H4 (cell line): ENCODE results near the gene RNF148. TPM values are rescaled to one million over a fixed set of nuclear protein-coding genes. Genes with fewer than 3 reads are reported as not detected.
"Not testable (repeated sequence)": the region's sequence is repeated elsewhere in the genome, so short reads cannot be mapped to it uniquely, and the experiment has no call there.

ENCODE experiments used
- DNase-seq: peaks from one replicate; pipeline ENCODE4 v3.0.0-alpha.2; 2015; ENCODE audit warnings: low spot score
- total RNA-seq: library from RNA; depleted of rRNA; stranded (reverse); fragments of >200 nt; shearing (Covaris generic); gene quantifications from 2 replicates; pipeline ENCODE4 v1.2.3, GENCODE V29; 2014

Gene RNF148
- total RNA-seq, 1 experiment from 2014 or later = 0.14 TPM

GRCh38 chr7:122691569-122692235 lies 11.0 kb downstream of the RNF148 start:
- no peak for DNase-seq

DNA sequence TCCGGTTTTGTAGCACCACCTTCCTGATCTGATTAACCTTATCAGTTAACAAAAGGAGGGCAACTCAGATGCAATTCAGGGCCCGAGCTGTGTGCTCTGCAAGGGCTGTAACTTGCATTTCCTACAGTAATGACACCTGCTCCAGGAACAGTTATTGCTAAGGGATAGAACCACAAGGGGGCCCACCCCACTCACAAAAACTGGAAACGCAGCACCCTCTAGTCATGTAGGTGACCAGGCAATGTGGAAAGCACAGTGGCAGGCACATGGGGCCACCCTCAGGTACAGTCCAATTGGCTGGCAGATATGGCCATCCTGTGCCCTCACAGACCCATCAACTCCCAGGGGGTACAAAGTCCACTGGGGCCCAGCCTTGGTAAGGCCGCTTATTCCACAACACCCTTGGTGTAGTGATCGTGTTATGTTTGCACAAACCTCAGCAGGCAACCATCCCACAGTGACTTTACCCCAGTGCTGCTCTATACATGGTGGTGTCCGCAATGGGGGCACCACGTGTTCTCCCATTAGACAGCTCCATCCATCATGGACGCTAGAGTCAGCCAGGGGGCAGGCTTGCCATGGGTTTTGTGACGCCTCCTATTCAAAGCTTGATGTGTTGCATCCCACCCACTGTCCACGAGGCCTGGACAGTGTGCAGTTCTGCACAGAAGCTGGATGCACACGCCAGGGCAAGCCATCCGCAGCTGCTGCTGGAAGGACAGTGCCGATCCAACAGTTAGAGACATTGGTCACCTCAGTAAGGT lies 13.2 kb downstream of the RNF148 start:
- no peak for DNase-seq

DNA sequence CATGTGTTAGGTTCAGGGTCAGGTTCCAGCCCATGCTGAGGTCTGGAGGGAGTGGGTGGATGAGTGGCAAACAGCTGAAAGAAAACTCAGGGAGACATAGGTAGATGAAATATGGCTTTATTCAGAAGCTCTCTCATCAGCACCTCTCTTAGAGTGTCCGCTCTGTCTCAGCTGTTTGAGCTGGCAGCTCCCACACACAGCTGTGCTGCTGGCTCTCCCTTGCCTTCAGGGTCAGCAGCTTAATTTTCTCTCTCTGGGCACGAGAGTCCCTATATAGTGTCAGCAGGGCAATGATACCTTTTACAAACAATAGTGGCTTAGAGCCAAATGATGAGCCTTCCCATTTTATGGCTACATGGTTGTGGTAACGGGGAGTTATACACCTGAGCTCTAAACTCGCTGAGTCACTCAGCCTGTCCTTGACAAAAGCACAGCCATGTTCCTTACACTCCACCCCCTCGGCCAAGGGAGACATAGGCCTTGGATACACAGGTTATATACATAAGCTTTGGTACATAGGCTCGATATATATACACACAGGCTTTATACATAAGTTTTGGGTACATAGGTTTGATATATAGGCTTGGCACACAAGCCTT lies 14.2 kb downstream of the RNF148 start:
- DNase-seq = no peak

DNA sequence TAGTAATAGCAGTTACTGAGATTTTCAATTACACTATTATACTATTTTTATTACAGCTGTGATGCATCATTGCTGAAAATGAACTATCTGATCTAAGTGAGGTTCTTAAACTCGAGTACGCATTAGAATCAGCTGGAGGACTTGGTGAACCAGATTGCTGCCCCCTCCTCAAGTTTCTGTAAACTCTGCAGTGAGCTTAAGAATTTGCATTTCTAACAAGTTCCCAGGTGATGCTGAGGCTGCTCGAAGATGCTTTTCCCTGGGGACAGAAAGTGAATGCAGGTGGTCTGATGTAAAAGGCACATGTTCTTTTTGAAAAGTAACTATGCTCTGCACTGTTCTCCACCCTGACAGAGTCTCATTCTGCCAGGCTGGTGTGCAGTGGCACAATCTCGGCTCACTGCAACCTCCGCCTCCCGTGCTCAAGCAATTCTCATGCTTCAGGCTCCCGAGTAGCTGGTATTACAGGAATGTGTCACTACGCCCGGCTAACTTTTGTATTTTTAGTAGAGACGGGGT lies 16.3 kb downstream of the RNF148 start:
- DNase-seq = no peak

GRCh38 chr7:122684504-122684903 lies 18.2 kb downstream of the RNF148 start:
- no peak for DNase-seq

DNA sequence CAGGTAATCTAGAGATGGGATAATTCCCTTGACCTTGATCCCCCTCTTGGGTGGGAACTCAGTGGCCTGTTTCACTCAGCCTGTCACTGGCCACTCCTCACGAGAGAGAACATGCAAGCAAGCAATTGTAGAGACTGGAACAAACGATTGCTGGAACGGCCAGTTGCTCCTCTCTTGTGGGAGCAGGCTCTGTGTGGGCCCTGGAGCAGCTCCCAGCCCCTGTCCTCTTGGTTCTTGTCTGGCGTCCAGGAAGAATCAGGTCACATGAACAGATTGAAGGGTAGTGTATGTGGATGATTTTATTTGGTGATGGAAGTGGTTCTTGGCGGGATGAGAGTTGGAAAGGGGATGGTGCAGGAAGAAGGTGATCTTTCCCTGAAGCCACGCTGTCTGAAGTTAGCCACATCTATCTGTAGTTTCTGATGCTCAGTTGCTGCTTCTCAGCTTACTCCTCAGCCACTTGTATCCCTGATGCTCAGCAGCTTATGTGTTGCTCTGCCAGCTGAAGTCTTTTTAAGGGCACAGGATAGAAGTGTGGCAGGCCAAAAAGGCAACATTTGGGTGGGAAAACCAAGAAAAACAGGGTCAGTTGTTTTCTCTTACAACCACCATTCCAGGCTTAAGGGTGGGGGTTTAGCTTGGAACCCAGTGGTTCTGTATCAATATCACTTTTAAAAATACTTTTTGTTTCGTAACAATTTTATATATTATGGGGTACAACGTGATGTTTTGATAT lies 19.7 kb downstream of the RNF148 start:
- DNase-seq = no peak

DNA sequence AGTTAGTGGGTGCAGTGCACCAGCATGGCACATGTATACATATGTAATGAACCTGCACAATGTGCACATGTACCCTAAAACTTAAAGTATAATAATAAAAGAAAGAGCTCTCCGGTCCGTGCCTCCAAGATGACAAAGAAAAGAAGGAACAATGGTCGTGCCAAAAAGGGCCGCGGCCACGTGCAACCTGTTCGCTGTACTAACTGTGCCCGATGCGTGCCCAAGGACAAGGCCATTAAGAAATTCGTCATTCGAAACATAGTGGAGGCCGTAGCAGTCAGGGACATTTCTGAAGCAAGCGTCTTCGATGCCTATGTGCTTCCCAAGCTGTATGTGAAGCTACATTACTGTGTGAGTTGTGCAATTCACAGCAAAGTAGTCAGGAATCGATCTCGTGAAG lies 21.5 kb downstream of the RNF148 start:
- not testable (repeated sequence) for DNase-seq

DNA sequence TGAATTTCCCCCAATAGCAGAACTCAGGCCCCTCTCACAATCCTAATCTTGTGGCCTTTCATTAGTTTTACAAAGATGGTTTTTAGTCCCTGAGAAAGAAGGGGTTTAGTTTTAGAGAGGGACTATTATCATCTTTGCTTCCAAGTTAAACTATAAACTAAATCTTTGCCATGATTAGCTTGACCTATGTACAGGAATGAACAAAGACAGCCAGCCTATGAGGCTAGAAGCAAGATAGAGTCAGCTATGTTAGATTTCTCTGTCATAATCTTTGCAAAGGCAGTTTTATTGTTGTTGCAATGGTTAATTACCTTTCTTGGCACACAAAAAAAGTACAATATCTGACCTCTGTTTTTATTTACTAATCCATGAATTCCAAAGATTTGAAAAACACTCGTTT lies 22.9 kb downstream of the RNF148 start:
- no peak for DNase-seq

DNA sequence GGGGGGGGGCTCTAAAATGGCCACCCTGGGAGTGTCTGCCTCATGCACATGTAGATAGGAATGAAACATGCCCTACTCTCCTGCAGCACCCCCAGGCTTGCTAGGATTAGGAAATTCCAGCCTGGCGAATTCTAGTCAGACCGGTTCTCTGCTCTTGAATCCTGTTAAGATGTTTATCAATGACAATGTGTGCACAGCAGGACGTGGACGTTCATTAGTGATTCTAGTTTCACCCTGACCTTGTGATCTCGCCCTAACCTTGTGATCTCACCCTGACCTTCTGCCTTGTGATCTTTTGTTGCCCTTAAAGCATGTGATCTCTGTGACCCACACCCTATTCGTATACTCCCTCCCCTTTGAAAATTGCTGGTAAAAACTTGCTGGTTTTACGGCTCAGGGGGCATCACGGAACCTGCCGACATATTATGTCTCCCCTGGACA lies 23.4 kb downstream of the RNF148 start:
- not testable (repeated sequence) for DNase-seq

DNA sequence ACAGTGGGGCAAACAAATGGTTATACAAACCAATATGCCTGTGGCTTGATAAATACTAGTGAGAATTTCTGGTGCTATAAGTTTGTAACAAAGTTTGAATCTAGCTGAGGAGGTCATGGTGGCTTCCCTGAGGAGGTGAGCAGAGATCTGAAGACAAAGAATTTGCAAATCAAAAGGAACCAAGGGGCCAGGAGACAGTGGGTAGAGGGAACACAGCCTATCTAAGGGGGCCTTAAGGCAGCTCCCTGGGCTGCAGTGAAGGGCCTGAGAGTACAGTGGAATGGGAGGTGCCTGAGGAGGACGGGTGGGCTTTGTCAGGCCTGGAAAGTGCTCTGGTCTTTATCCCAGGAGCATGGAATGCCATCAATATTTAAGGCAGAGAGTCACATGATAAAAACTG lies 25.6 kb downstream of the RNF148 start:
- DNase-seq = no peak

DNA sequence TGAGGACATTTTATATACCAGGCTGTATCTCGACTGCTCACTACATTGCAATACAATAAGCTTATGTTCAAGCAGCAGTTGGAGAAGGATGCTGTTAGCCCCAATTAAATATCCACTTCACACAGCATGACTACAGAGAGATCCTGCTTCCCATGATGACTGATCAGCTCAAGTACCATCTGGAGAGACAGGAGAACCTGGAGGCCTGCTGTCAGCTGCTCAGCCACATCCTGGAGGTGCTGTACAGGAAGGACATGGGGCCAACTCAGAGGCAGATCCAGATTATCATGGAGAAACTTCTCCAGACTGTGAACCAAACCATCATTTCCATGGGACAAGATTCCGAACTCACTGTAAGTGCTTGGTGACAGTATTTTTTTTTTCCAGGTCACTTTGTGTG lies 26.3 kb downstream of the RNF148 start:
- DNase-seq = peak; percentile 17

DNA sequence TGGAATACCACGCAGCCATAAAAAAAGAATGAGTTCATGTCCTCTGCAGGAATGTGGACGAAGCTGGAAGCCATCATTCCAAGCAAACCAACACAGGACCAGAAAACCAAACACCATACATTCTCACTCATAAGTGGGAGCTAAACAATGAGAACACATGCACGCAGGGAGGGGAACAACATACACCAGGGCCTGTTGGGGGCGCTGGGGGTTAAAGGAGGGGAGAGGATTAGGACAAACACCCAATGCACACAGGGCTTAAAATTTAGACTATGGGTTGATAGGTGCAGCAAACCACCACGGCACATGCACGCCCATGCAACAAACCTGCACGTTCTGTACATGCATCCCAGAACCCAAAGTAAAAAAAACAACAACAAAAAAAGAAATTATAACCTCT lies 27.1 kb downstream of the RNF148 start:
- DNase-seq = no peak

DNA sequence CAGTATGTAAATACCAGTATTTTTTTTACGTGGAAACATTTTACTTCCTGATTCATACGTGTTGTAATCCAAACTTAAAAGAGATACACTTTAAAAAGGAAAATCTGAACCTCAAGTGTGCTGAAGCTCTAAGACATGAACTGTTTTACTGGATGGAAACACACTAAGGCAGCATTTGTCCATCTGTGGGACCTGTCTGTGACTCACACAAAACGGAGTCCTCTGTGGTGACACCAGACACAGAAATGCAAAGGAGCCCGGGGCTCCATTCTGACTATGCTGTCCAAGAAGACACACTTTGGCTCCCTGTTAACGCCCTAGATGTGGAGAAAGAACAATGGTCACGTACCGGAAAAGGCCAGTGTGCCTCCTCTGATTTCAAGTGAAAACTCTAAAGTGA lies 27.7 kb downstream of the RNF148 start:
- peak; percentile 56 for DNase-seq

- DNase-seq = peak; percentile 71
Observed at GRCh38 chr7:122674502-122674901, 28.2 kb downstream of the RNF148 start.

DNA sequence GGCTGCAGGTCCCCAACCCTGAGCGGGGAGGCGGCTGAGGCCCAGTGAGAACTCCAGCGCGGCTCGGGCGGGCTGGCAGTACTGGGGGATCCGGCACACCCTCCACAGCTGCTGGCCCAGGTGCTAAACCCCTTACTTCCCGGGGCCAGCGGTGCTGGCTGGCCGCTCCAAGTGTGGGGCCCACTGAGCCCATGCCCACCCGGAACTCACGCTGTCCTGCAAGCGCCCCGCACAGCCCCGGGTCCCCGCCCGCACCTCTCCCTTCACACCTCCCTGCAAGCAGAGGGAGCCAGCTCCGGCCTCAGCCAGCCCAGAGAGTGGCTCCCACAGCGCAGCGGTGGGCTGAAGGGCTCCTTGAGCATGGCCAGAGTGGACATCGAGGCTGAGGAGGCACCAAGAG lies 28.8 kb downstream of the RNF148 start:
- no peak for DNase-seq

GRCh38 chr7:122672536-122672935 lies 30.2 kb downstream of the RNF148 start:
- DNase-seq = no peak

- DNase-seq = no peak
Observed at GRCh38 chr7:122663733-122664132, 39.0 kb downstream of the RNF148 start.

DNA sequence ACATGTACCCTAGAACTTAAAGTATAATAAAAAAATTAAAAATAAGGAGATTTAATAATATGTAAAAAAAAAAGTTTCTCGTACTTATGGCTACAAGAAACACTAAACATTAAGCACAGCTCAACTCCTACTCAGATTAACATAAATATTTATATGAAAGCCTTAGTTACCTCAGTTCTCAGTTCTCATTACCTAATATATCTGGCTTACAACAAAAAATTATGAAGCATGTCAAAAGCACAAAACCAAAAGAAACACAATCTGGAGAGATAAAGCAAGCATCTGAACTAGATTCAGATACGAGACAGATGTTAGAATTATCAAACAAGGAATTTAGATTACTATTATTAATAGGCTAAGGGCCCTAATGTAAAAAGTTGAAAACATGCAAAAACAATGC lies 43.9 kb downstream of the RNF148 start:
- no peak for DNase-seq

DNA sequence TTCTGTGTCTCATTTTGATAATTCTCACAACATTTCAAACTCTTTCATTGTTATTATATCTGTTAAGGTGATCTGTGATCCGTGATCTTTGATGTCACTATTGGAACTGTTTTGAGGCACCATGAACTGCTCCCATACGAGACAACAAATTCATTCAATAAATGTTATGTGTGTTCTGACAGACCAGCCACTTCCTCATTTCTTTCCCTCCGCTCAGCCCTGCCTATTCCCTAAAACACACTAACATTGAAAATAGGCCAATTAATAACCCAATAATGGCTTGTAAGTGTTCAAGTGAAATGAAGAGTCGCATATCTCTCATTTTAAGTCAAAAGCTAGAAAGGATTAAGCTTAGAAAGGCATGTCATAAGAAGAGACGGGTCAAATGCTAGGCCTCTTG lies 49.0 kb downstream of the RNF148 start:
- no peak for DNase-seq

DNA sequence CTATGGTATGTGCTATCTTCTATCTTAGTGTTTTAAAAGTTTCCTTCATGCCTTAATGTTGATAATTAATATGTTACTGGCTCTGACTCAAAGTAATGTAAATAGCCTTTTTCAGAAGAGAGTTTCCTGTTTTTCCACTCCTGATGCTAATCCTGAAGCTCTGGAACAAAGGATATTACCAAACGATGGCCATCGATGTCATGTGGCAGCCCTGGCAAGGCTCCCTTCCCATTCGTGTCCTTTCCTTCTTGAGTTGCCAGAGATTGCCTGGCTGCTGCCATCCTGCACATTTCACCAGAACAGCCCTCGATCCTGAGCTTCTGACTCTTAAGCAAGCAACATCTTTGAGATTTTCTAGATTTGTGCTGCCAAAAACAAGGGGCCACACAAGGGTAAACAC lies 49.8 kb downstream of the RNF148 start:
- DNase-seq = no peak
